HT1080 (cell line): ENCODE data around the gene EEFSEC. TPM values are rescaled to one million over a fixed set of nuclear protein-coding genes. Genes with fewer than 3 reads are reported as not detected.

Experiments
- DNase-seq: peaks from one replicate; pipeline ENCODE4 v3.0.0-alpha.2; 2015; ENCODE audit warnings: low read depth
- total RNA-seq: library from RNA; depleted of rRNA; stranded (reverse); fragments of >200 nt; shearing (Covaris generic); gene quantifications from 2 replicates; pipeline ENCODE4 v1.2.3, GENCODE V29; 2014

Gene EEFSEC
- total RNA-seq, 1 experiment from 2014 or later = 12.3 TPM

- DNase-seq = no peak
These were observed 232.0 kb downstream of the EEFSEC start for GRCh38 chr3:128385080-128385832.

DNA sequence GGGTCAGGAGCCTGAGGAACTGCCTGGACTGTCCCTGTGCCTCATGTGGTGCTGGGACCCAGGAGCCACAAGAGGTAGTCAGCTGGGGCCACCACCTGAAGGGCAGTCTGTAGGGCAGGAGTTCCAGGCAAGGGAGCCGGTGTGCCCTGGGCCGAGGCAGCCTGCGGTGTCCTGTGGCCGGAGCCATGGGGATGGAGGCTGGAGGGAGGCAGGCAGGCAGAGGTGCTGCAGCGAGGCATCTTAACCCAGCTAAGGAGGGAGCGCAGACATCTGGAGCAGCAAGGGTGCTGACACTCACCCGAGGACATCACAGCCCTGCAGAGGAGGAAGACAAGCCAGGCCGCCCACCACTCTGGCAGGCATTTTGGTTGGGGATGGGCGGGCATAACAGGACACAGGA, 235.7 kb downstream of the EEFSEC start:
- DNase-seq = no peak

- no peak for DNase-seq
These were observed 237.6 kb downstream of the EEFSEC start for GRCh38 chr3:128390867-128391266.

DNA sequence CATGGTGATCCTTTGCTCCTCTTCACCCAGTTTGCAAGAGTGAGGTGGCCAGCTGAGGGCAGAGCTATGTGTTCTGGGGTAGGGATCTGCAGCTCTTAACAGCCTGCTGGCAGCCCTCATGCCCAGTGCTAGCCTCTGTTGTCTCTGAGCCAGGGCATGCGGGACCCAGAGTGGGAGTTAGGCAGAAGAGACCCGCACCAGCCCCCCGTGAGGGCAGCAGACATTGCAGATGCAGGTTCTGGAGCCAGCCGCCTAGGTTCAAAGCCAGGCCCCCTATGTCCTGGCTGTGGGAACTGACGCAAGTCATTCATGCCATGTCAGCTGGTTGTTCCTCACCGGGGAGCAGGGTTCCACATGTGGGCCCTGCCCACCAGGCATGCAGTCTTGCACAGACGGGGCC, 238.7 kb downstream of the EEFSEC start:
- DNase-seq = no peak

DNA sequence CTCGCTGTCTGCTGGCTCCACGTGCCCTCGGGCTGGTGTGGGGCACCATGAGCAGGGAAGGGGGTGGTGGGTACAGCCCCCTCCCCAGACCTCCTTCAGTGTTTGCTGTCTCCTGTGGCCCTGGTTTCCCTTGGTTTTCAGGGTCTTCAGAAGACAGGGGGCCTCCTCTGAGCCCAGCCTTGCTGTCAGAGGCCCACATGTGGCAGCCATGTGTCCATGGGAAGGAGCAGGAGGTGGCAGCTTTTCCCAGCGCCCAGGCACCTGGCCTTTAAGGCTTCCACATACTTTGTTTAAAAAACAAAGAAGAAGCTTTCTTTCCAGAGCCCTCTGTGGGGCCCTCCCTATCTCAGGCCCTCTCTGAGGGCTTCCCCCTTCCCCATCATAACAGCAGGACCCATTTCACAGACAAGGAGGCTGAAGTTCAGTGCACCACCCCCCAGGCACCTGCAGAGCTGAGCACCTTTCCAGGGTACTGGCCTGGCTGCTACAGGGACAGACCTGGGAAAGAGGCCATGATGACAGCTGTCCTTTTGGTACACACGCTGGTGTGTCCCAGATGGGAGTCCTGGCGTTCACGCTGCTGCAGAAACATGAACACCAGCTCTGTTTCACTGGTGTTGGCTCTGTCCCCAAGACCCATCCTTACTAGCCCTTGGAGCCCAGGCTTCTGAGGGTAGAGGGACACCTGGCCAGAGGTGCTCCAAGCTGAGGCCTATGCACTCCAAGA, 239.7 kb downstream of the EEFSEC start:
- DNase-seq = no peak

DNA sequence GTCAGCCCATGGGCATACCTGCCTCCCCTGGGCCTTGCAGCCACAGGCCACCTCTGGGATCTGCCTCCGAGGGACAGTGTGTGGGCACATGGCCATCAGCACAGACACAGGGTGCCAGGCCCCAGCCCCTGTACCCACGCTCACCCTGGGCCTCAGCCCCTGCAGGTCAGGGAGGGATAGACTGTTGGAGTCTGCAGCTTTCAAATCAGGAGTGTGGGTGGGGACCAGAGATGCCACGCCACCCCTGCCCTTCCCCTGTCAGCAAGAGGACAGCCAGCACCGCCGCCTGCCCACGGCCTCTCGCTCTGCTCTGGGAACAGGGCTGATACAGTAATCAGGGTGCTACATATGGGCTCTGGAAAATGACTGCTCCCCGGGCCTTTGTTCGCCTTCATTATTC, 240.8 kb downstream of the EEFSEC start:
- DNase-seq = no peak

DNA sequence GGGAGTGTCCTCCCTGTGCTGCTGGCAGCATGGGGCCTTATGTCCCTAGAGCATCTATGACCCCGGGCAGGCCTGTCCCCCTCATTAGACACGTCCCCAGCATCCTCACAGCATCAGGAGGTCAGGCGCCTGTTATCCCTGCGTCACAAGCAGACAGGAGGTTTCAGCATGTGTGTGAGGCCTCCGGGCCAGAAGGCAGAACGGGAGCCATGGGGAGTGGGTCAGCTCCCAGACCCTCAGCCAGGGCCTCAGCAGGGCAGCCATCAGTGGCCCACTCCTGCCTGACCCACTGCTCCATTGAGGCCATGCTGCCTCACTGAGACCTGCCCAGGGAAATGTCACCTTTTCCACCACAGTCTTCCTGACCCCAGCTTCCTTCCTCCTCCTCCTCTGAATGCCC, 241.8 kb downstream of the EEFSEC start:
- DNase-seq = no peak

GRCh38 chr3:128395500-128396162, 242.3 kb downstream of the EEFSEC start:
- DNase-seq = no peak

DNA sequence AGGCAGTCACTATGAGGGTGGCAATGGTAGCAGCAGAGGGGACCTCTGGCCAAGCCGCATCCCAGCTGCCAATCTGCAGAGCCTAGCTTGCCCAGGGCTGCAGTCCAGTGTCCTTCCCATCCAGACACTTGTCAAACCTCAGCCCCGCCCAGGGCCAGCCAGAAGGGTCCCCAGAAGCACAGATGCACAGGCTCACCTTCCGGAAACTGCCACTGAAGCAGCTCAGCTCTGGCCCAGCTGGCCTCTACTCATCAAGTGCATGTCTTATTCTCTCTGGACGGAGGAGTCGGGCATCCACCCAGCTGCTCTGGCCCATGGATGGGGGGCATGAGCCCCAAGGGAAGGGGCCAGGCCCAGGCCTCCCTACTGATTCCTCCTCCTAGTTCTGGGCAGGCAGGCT, 244.2 kb downstream of the EEFSEC start:
- DNase-seq = no peak

DNA sequence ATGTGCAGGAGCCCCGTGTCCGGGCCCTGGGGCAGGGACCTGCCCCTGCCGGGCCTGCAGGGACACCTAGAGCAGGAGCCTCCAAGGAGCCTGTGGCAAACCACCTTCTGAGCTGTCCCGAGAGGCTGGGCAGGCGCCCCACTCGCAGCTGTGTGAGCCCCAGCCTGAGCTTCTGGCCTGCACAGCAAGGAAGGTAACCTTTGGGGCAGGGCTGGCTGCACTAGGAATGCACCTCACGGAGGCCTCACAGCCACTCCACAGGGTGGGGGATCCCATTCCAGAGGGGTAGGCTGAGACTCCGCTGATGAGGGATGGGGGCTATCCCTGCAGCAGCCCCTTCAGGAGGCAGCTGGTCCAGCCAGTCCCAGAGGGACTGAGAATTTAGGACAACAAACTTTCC, 245.3 kb downstream of the EEFSEC start:
- DNase-seq = no peak

- no peak for DNase-seq
These were observed 246.1 kb downstream of the EEFSEC start for GRCh38 chr3:128399221-128399915.

GRCh38 chr3:128400671-128401070, 247.4 kb downstream of the EEFSEC start:
- no peak for DNase-seq

GRCh38 chr3:128402319-128402718, 249.0 kb downstream of the EEFSEC start:
- no peak for DNase-seq

DNA sequence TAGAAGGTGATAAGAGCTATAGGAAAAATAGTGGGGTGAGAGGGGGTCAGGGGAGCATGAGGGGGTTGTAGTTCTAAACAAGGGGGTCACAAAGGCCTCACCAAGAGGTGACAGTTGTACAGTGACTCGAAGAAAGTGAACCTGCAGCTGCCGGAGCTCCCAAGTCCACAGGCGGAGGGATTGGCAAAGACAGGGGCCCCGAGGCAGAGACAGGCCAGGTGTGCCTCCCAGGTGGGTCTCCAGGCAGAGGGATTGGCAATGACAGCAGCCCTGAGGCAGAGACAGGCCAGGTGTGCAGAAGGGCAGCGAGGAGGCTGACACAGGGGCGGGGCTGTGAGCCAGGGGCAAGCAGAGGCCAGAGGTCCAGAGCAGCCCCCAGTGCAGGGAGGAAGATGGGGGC, 249.7 kb downstream of the EEFSEC start:
- DNase-seq = no peak

DNA sequence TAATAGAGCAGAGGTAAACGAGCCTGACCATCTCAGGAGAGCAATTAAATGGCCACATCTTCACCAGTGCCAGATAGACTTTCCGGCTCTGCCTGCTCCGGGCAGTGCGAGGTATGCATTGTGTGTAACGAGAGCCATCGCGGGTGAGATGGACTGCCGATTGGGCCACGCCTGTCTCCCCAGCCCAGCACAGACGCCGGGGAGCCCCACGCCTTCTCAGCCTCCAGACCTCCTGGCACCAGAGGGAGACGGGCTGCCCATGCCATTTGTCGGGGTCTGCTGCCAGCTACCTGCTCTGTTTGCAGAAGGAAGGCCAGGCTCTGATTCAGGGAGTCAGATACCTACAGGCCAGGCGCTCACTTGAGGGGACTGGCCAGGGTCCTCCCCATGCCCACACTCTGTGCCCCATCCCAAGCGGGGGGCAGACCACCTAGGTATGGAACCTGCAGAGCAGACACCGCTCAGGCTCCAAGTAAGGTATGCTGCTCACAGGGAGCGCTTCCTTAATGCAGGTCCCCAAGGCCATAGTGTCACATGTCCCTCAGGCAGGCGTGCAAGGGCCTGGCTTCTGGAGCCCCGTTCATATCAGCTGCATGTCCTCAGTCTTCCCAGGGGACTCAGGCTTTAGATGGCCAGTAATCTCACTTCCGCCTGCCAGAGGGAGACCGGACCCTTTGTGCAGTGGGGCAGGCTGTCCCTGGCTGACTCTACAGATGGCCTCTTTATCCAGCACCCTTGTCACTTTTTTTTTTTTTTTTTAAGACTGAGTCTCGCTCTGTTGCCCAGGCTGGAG, 251.2 kb downstream of the EEFSEC start:
- no peak for DNase-seq

- no peak for DNase-seq
These were observed 252.4 kb downstream of the EEFSEC start for GRCh38 chr3:128405554-128406277.

GRCh38 chr3:128407247-128407646, 254.0 kb downstream of the EEFSEC start:
- DNase-seq = no peak

DNA sequence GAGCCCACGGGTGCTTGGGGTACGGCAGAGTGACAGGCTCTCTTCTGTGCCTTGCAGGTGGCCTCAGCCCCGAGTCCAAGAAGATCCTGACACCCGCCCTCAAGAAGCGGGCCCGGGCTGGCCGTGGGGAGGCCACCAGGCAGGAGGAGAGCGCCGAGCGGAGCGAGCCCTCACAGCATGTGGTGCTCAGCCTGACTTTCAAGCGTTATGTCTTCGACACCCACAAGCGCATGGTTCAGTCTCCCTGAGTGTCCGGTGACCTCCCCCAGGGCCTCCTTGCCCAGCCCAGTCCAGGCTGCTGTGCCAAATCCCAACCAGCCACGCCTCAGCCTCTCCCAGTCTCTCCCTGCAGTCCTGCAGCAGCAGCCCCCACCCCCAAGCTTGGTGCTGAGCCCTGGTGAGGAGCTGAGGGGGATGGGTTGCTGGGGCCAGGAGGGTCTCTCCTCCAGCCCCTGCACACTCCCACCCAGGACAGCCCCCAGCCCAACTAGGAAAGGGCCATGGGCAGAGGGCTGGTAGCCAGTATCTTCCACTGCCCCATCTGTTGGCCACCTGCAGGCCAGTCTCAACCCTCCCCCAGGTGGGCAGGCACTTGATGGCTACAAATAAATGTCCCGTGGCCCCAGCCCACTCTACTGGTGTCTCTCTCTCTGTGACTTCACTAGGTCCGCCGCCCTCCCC, 254.9 kb downstream of the EEFSEC start:
- DNase-seq = no peak

GRCh38 chr3:128408693-128409623, 255.7 kb downstream of the EEFSEC start:
- no peak for DNase-seq
